ENCODE measurements around the gene TBC1D22A.

TBC1D22A gene

DNA sequence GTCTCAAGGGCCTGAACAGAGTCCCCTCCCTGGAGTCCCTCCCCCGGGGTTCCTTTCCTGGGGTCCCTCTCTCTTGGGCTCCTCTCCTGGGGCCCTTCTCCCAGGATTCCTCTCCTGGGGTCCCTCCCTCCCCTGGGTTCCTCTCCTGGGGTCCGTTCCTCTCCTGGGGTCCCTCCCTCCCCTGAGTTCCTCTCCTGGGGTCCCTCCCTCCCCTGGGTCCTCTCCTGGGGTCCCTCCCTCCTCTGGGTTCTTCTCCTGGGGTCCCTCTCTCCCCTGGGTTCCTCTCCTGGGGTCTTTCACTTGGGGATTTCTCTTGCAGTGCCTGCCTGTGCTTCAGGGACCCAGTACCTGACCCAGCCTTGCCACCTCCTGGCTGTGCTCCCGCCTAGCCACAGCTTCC is 386.1 kb downstream of the TBC1D22A start:
- TF ChIP-seq CTCF (IDR thresholded peaks at IDR 0.05; ENCODE audit: extremely low read depth, missing control alignments), result no peak
- DNase-seq (ENCODE audit: low spot score), result no peak

GRCh38 chr22:47148956-47149728 is 386.7 kb downstream of the TBC1D22A start:
- no peak for DNase-seq (ENCODE audit: low spot score)

DNA sequence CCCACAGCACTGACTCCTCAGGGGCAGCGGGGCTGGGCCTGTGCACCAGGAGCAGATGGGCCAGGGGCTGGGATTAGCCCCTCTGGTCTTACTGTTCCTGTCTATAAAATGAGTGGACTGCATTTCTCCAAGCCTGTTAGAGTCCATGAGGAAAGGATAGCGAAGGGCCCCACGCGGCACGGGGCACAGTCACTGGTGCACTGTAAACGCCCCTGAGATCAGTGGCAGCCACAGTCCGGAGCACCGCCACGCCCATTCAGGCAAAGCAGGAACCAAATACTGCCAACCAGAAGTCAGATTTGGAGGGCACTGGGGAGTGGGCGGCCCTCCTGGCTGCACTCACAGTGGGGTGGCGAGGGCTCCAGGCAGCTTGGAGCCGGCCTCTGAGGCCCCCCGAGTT is 387.5 kb downstream of the TBC1D22A start:
- no peak for DNase-seq (ENCODE audit: low spot score)
- no peak for TF ChIP-seq CTCF (IDR thresholded peaks at IDR 0.05; ENCODE audit: extremely low read depth, missing control alignments)

More at GRCh38 chr22:47148956-47149728, 386.7 kb downstream of the TBC1D22A start:
- no peak for TF ChIP-seq CTCF (IDR thresholded peaks at IDR 0.05; ENCODE audit: extremely low read depth, missing control alignments)

DNA sequence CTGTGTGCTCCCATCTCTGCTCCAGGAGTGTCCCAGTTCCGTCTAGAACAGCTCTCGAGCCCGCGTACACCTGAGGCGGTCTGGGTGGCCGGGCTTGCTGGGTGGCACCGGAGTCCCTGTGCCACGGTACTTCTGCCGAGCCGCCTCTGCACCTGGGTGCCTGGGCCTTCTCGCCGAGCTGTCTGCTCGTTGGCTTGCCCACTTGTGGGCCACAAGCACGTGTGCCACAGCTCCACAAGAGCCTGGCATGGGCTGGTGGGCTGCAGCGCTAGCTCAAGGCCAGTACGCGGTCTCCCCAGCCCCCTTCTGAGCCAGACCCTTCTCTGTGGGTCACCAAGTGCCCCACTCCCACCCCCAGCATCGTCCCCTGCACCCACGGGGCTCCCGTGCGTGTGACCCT is 388.0 kb downstream of the TBC1D22A start:
- DNase-seq (ENCODE audit: low spot score), result no peak
- TF ChIP-seq CTCF (IDR thresholded peaks at IDR 0.05; ENCODE audit: extremely low read depth, missing control alignments), result no peak

GRCh38 chr22:47151064-47151463 is 388.6 kb downstream of the TBC1D22A start:
- no peak for DNase-seq (ENCODE audit: low spot score)
- no peak for TF ChIP-seq CTCF (IDR thresholded peaks at IDR 0.05; ENCODE audit: extremely low read depth, missing control alignments)

DNA sequence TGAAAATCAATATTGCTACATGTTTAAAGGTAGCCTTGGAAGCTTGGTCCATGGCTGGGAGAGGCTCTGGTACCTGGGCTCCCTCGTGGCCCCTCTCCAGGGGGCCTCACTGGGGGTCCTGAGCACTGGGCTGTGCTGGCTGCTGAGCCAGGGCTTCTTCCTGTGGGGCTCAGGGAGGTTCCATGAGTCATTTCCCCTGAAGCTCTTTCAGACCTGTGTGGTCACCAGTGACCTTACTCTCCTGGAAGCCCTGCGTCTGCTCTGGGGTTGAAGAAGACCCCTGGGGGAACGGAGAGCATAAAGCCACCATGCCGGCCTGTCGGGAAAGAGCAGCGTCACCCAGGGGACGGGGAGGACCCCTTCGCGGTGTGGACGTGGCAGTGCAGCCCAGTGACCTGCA is 389.0 kb downstream of the TBC1D22A start:
- no peak for DNase-seq (ENCODE audit: low spot score)
- TF ChIP-seq CTCF (IDR thresholded peaks at IDR 0.05; ENCODE audit: extremely low read depth, missing control alignments), result no peak

DNA sequence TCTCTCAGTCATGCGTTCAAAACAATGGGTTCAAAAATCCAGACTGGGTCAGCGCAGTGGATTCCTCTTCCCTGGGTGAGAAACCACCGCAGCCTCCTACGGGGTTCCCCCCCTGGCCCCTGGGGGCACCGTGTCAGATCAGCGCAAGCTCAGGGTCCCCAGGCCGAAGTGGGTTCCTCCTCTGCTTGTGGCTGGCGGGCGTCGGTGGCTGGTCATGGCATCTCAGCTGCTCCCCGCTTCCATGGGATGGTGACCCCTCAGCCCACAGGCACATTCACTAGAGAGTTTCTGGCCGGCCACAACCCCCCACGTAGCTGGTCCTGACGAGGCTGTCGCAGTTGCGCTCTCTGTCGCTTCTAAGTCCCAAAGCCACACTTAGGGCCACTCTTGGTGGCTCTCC is 389.8 kb downstream of the TBC1D22A start:
- no peak for TF ChIP-seq CTCF (IDR thresholded peaks at IDR 0.05; ENCODE audit: extremely low read depth, missing control alignments)
- no peak for DNase-seq (ENCODE audit: low spot score)
